RPMI8226 (cell line): Measurements from ENCODE around the gene TMEM87B.
A peak's percentile ranks its signal among the peaks of the same experiment; 100 is the strongest.
"Not testable (repeated sequence)": the region's sequence is repeated elsewhere in the genome, so short reads cannot be mapped to it uniquely, and the experiment has no call there.

Source experiments
- DNase-seq: peaks from one replicate; pipeline ENCODE4 v3.0.0-alpha.2; 2015

TMEM87B gene

GRCh38 chr2:112075490-112076260 is 20.6 kb downstream of the TMEM87B start:
- no peak for DNase-seq

- no peak for DNase-seq
Observed at GRCh38 chr2:112077814-112078213, 22.7 kb downstream of the TMEM87B start.

GRCh38 chr2:112081262-112081661 is 26.2 kb downstream of the TMEM87B start:
- no peak for DNase-seq

- no peak for DNase-seq
Observed at GRCh38 chr2:112084689-112085374, 29.8 kb downstream of the TMEM87B start.

- no peak for DNase-seq
Observed at GRCh38 chr2:112085375-112085730, 30.3 kb downstream of the TMEM87B start.

GRCh38 chr2:112085916-112086669 is 31.0 kb downstream of the TMEM87B start:
- DNase-seq, result no peak

GRCh38 chr2:112087346-112088020 is 32.4 kb downstream of the TMEM87B start:
- DNase-seq, result no peak

- DNase-seq, result no peak
Observed at GRCh38 chr2:112089375-112089774, 34.3 kb downstream of the TMEM87B start.

DNA sequence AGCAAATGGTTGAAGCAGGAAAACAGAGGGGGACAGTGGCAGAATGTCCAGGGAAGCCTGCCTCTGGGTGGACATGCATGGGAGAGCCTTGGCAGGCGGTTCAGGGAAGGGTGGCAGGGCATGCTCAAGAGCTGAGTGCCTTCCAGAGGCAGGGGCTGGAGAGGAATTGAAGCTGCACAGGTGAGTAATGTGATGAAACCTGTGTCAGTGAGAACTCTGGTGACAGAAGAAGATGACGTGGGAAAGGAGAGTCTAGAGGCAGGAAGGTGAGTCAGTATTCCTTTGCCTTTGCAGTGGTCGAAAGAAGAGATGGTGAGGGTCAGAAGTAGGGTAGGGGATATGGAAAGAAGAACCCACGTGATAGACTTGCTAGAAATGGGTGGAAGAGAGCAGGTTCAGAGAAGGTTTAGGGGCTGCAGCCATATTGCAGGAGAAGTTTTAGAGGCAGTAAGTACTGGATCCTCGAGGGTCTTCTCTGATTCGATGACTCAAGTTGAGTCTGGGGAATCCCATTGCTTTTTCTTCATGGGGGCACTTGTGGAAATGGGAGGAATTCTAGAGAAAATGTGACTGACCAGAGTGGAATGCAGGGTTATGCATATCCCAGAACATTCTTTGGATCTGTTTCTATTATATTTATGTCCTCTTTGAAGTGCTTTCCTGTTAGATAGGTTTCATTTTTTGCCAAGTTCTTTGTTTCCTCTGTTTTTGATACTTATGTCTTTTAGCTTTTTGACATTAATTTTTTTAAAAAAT is 37.4 kb downstream of the TMEM87B start:
- DNase-seq, result no peak

DNA sequence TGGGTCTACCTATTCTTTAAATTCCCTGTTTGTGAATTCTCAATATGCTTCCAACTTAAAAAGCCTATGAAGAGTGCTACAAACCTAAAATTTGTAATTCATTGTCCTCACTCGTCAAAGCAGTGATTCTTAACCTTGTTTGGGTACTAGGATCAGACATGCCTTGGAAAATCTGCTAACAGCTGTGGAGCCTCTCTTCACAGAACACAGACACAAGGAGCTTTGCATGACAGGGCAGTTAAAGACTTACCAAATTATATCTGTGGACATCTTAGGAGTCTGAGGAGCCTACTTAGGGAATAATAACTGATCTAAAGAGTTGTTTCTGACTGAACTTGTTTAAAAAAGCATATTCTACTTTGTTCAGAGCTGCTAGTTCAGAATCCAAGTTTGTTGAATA is 38.1 kb downstream of the TMEM87B start:
- DNase-seq, result no peak

DNA sequence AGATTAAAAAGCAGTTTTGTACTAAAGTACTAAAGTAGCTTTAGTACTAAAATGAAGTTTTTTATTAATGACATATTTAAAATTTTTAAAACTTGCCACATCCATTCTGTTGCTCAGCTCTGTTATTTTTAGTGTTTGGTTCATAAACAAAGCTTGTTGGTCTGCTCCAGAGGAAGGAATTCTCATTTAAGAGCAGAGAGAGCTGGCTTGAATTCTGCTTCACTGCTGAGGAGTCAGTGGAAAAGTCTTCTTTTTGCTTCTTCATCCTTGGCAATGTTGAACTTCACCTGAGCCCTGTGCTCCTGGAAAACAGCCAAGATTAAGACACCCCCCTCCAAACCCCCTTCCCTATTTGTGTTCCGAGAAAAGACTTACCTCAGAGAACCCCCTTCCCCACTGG is 40.6 kb downstream of the TMEM87B start:
- DNase-seq, result no peak

DNA sequence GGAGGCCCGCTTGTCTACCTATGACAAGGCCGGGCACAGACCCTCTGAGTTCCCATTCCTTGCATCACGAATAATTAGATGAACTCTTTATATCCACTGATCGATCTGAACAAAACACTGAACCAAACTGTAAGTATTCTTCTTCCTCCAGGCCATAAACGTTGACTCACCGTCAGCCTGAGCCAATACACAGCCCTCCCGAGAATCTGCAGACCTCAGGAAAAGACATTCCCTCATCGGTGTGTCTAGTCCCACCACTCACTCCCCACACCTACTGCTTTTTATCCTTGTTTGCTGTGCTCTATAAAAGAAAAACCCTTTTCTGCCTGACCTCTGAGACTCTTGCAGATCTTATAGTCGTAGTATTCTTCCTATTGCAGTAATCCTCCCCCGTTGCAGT is 41.0 kb downstream of the TMEM87B start:
- DNase-seq, result no peak

DNA sequence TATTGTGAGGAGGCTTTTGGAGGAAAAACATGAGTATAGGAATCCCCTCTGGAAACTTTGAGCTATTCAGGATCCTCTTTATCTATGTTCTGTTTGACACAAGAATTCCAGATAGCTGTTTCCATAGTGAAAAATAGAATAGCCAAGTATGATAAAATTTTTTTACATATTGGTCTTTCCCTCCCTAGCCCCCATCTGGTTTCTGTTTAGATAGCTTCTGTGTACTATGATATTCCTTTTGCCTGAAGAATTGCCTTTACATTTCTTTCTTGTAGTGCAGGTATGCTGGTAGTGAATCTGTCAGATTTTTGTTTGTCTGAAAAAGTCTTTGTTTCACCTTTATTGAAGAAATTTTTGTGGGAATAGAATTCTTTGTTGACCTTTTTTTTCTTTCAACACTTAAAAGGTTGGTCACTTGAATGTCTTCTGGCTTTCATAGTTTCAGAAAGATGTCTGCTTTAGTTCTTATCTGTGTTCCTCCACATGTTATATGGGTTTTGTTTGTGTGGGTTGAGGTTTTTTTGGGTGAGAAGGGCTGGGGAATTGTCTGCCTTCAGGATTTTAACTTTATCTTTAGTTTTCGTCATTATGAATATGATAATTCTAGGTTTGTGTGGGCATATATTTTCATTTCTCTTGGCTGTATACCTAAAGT is 53.2 kb downstream of the TMEM87B start:
- no peak for DNase-seq

- DNase-seq, result no peak
Observed at GRCh38 chr2:112109278-112109677, 54.2 kb downstream of the TMEM87B start.

DNA sequence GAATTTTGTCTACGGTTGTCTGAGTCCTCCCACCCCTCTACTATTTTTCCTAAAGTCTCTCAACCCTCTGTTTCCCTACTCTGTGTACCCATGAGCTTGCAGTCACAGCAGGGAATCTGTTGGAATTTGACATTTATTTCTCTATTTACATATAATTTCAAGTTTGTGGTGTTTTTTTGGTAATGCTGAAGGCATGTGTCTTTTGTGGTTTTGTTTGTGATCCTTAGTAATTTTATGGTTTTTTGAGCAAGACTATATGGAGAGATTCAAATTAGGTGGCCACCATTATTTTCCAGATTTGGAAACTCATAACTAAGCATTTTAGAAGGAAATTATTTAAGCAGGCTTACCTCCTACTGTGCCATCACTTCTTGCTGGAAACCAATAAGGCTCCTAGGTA is 55.9 kb downstream of the TMEM87B start:
- no peak for DNase-seq

GRCh38 chr2:112113354-112113753 is 58.3 kb downstream of the TMEM87B start:
- not testable (repeated sequence) for DNase-seq

- no peak for DNase-seq
Observed at GRCh38 chr2:112118148-112118547, 63.1 kb downstream of the TMEM87B start.

DNA sequence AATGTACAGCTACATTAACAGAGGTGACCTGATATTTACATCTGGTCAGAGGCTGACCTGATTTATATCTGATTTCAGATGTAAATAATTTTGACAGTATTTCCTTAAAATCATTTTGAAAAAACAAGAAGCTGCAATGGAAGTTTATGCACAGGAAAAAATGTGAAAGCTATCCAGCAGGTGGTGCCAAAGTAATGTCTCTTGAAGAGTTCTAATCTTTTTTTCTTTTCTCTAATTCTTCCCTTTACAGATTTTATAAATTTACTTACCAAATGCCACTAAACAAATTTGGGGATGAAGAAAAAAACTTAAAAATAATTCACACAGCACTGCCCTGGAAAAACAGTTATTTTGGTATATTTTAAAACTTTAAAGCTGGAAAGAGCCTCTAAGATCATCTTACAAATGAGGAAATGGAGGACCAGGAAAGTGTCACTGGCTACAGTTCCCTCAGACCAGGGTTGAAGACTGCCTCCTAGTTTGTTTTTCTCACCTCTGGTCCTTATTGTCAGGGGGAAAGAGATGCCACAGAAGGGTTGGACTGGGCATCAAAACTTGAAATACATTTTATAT is 66.7 kb downstream of the TMEM87B start:
- DNase-seq, result peak; percentile 43

DNA sequence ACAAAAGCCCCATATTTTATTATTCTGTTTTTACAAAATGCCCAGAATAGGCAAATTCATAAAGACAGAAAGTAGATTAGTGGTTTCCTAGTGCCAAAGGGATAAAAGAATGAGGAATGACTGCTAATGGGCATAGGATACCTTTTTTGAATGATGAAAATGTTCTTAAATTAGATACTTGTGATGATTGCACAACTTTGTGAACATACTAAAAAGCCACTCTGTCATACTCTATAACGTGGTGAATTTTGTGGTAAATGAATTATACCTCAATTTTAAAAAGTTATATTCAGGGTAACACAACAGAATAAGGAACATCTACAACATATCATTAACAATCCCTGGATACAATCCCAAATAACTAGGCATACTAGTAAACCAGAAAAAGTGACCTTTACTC is 74.0 kb downstream of the TMEM87B start:
- no peak for DNase-seq

DNA sequence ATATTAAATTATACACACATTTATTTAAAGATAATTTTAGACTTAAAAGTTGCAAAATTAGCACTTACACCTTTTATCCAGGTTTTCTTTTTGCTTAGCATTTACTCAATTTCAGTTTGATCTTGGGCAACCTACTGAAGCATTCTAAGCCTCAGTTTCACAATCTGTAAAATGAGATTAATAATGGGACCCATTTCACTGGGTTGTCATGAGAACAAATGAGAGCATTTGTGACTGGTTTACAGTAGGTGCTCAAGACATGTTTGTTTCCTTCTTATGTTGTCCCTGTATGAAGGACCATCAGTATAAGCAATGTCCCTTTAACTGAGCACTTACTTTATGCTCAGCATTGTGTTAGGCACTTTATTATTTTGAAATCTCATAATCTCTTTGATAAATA is 78.3 kb downstream of the TMEM87B start:
- no peak for DNase-seq

GRCh38 chr2:112134120-112134519 is 79.1 kb downstream of the TMEM87B start:
- DNase-seq, result no peak

DNA sequence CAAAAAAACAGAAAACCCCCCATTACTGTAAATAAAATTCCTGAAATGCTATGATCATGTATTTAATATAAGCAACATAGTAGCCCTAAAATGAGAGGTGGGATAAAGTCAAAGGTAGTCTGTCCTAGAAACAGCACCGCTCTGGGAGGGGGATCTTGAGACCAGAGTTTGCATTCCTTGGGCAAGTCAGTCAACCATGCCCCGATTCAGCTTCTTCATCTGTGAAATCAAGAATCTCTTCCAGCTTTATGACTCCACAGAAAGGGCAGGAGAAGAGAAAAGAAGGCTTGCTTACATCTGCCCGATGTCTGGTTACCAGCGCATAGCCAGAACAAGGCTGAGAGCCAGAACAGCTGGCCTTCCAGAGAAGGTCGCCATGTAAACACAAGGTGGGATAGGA is 81.0 kb downstream of the TMEM87B start:
- DNase-seq, result no peak
